Gastroesophageal sphincter (tissue), 4 donors: ENCODE data around the gene AKT3. TPM values are rescaled to one million over a fixed set of nuclear protein-coding genes. Genes with fewer than 3 reads are reported as not detected.

ENCODE experiments used
- ATAC-seq: fragments of 150-250 bp; one replicate; pipeline ENCODE4 v1.9.1; 2016; ENCODE audit warnings: mild to moderate bottlenecking, moderate library complexity
- H3K27ac ChIP-seq, 4 donors: fragments of 200-600 bp; sonication (generic) in 3 of 4; 1 replicate in 3 of 4; 2 replicates in 1 of 4; pipeline ENCODE4 v1.5.1; 2016 to 2019
- H3K27me3 ChIP-seq: fragments of 200-600 bp; sonication (generic); one replicate; pipeline ENCODE4 v1.5.1; 2019
- H3K36me3 ChIP-seq, 2 donors: fragments of 200-600 bp; sonication (generic); one replicate each; pipeline ENCODE4 v1.5.1; 2019; ENCODE audit warnings: control low read depth in 1 of 2
- H3K4me1 ChIP-seq, 3 donors: fragments of 200-600 bp; sonication (generic); 1 replicate in 2 of 3; 2 replicates in 1 of 3; pipeline ENCODE4 v1.5.1; 2016 to 2019; ENCODE audit warnings: control low read depth in 2 of 3
- H3K4me3 ChIP-seq, 2 donors: fragments of 200-600 bp; sonication (generic); one replicate each; pipeline ENCODE4 v1.5.1; 2019; ENCODE audit warnings: mild to moderate bottlenecking in 1 of 2, moderate library complexity in 1 of 2
- H3K9me3 ChIP-seq, 3 donors: fragments of 200-600 bp; sonication (generic); one replicate each; pipeline ENCODE4 v1.5.1; 2017 to 2019; ENCODE audit warnings: control low read depth in 2 of 3
- EP300 ChIP-seq: sonication (generic); formaldehyde crosslinking; IDR thresholded peaks from one replicate; pipeline ENCODE4 v1.6.1; 2017; ENCODE audit warnings: antibody characterized with exemption, mild to moderate bottlenecking
- POLR2A ChIP-seq, 2 donors: fragments of 450-650 bp; IDR thresholded peaks; one replicate each; pipeline ENCODE4 v1.6.1; 2017; ENCODE audit warnings: antibody characterized with exemption in 2 of 2, mild to moderate bottlenecking in 2 of 2, moderate library complexity in 1 of 2
- POLR2AphosphoS5 ChIP-seq: sonication (generic); formaldehyde crosslinking; IDR thresholded peaks from one replicate; pipeline ENCODE4 v1.6.1; 2017; ENCODE audit warnings: antibody characterized with exemption
- WGBS, 2 donors: methylation state at CpG; one replicate each; pipeline ENCODE4 v1.1.5; 2018; ENCODE audit warnings: low coverage in 1 of 2; 5-methylcytosine and 5-hydroxymethylcytosine counted together
- total RNA-seq, 4 donors: library from RNA; depleted of rRNA; stranded (reverse); fragments of >200 nt; gene quantifications; one replicate each; pipeline ENCODE4 v1.1.0, GENCODE V29; 2016
- TF ChIP-seq, protein P1 (sequence below), 4 experiments: fragments of 200-600 bp in 2 of 4; fragments of 450-650 bp in 2 of 4; sonication (generic) in 1 of 4; IDR thresholded peaks; one replicate each; pipeline ENCODE4 v1.5.1; 2017 to 2019; ENCODE audit warnings: antibody characterized with exemption in 4 of 4, mild to moderate bottlenecking in 2 of 4, moderate library complexity in 2 of 4

Gene AKT3
- total RNA-seq, 4 donors from 2014 or later: 72.8 to 102 (median 89.3) TPM

DNA sequence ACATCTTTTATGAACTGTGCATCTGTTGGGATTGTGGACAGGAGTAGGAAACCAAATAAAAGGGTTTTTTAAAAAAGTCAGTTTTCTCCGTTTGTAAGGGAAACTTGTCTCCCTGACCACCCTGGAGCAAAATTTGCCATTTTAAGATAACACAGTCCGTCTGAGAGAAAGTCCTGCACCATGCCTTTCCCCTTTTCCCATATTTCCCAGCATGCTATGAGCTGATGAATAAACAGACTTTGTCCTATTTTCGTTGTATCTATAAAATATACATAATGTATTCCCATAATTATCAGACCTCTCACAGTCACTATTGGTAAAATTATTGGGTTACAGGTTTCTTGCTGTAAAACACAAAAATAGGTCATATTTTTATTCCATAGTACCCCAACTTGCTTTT is 1.7 kb upstream of the AKT3 start:
- no peak overlapping the region for H3K4me3 ChIP-seq
- 19 to 27% methylated on average over 3 of the region's 3 CpGs for WGBS, 2 donors
- H3K27me3 ChIP-seq: no peaks in the 10 kb centered on the region
- no peaks in the 10 kb centered on the region for H3K36me3 ChIP-seq
- TF ChIP-seq EP300: no peak
- TF ChIP-seq POLR2AphosphoS5: no peak
- TF ChIP-seq, protein P1, sequence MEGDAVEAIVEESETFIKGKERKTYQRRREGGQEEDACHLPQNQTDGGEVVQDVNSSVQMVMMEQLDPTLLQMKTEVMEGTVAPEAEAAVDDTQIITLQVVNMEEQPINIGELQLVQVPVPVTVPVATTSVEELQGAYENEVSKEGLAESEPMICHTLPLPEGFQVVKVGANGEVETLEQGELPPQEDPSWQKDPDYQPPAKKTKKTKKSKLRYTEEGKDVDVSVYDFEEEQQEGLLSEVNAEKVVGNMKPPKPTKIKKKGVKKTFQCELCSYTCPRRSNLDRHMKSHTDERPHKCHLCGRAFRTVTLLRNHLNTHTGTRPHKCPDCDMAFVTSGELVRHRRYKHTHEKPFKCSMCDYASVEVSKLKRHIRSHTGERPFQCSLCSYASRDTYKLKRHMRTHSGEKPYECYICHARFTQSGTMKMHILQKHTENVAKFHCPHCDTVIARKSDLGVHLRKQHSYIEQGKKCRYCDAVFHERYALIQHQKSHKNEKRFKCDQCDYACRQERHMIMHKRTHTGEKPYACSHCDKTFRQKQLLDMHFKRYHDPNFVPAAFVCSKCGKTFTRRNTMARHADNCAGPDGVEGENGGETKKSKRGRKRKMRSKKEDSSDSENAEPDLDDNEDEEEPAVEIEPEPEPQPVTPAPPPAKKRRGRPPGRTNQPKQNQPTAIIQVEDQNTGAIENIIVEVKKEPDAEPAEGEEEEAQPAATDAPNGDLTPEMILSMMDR (IDR thresholded peaks at IDR 0.05): no peak
- no peak for TF ChIP-seq POLR2A (IDR thresholded peaks at IDR 0.05)
- no peak overlapping the region for H3K27ac ChIP-seq
- ATAC-seq: no peak
- peaks cover 0 to 35% (median 0%) of the 10 kb centered on the region in 3 donors for H3K4me1 ChIP-seq
- no peaks in the 10 kb centered on the region for H3K9me3 ChIP-seq

DNA sequence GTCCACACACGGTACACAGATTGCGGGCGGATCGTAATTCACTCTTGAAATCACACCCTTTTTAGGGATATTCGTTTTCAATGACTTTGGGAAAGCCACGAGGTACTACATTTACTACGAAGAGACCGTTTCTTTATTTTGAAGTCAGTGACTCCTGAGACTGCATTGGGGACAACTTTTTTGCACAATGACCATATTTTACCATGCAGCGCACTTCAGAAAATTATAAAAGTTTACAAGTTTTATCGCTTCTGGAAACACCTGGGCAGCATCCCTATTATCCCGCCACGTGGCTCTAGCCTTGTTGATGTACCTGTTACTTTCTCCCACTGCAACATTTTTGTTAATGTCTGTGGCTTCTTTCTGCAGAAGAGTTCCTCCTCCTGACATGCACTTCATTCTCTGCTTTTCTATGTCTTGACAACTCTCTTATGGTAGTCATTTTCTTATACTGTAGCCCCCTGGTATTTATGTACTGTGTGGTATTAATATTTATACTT is 1.3 kb upstream of the AKT3 start:
- H3K27me3 ChIP-seq: no peaks in the 10 kb centered on the region
- H3K4me3 ChIP-seq: peak overlapping the region; percentile 92 to 100
- no peak for ATAC-seq
- H3K9me3 ChIP-seq: no peaks in the 10 kb centered on the region
- H3K4me1 ChIP-seq: peaks cover 0 to 40% (median 0%) of the 10 kb centered on the region in 3 donors
- 0 to 1% methylated on average over 7 to 12 of the region's 12 CpGs for WGBS, 2 donors
- no peaks in the 10 kb centered on the region for H3K36me3 ChIP-seq
- peak overlapping the region; percentile 94 to 99 (median 96) for H3K27ac ChIP-seq
- TF ChIP-seq POLR2A (IDR thresholded peaks at IDR 0.05): no peak
- TF ChIP-seq, protein P1 (IDR thresholded peaks at IDR 0.05): no peak
- no peak for TF ChIP-seq EP300
- TF ChIP-seq POLR2AphosphoS5: no peak

DNA sequence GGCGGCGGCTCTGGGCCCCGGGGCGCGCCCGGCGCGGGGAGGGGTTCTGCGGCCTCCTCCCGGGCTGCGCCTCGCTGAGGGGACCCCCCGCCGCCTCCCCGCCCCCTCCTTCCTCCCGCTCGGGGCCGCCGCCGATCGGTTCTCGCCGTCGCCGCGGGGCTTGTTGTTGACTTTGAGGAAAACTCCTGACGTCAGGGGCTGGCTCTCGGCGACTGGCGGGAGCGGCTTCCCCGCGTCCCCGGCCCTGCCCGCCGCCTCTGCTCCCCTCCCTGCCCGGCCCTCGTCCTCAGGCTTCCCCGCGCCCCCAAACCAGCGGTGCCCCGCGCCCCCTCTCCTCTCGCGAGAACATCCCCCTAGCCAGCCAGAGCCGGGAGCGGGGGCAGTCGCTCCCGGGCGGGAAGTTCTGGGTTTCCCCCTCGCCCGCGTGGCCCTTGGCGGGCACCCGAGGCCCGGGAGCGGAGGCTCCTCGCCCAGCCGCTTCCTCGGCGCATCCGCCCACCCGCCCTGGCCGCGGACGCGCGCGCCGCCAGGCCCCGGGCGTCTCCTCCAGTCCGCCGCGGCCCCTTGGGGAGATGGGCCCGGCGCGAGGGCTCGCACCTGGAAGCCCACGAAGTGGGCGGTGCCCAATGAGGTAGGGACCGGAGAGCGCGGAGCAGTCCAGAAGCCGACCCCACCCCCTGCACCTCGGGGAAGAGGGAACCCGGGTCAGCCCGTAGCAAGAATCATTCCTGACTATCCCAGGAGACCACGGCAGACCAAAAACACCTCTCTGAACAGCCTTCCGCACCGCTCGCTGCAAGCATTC is 611 bp upstream of the AKT3 start:
- no peaks in the 10 kb centered on the region for H3K9me3 ChIP-seq
- peaks cover 0 to 46% (median 0%) of the 10 kb centered on the region in 3 donors for H3K4me1 ChIP-seq
- 0% methylated on average over 4 of the region's 92 CpGs; no CpG with 5 or more reads in 1 of the 2 donors for WGBS, 2 donors
- peak; percentile 82 for ATAC-seq
- H3K27me3 ChIP-seq: no peaks in the 10 kb centered on the region
- peak overlapping the region; percentile 92 to 100 for H3K4me3 ChIP-seq
- TF ChIP-seq POLR2AphosphoS5 (peak; percentile 14), POLR2A (IDR thresholded peaks at IDR 0.05) (peak; percentile 34 to 42)
- TF ChIP-seq, protein P1 (IDR thresholded peaks at IDR 0.05): no peak
- peak overlapping the region; percentile 94 to 99 (median 96) for H3K27ac ChIP-seq
- H3K36me3 ChIP-seq: no peaks in the 10 kb centered on the region

DNA sequence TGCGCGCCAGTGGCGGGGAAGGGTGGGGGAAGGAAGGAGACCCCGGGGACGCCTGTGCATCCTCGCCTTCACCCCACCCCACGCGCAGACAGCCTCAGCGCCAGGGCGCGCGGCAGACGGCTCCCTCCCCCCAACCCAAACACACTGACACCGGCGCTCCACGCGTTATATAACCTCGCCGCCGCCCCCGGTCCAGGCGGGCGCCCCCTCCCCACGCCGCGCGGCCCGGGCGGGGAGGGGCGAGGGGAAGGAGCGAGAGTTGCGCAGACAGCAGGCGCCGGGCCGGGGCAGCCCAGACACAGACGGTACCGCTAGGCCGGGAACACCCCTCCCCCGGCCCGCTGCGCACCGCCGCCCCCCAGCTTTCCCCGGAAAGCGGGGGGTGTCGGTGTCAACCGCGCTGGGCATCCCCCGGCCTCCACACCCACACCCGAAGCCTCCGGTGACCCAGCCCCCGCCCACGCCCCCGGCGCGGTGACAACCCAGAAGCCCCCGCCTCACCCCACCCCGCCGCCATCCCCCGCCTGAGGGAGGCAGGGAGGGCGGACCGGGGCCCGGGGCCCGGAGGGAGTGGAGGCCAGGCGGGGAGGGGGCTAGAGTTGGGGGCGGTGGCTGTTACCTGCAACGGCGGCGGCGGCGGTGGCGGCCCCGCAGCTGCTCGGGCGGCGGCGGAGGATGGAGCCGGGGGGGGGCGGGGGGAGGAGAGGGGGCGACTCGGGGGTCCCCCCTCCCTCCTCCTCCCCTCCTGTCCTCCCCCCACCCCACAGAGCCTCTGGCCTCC is 432 bp downstream of the AKT3 start:
- H3K27ac ChIP-seq: peak overlapping the region; percentile 94 to 99 (median 96)
- peak; percentile 44 for ATAC-seq
- H3K4me1 ChIP-seq: peaks cover 0 to 54% (median 0%) of the 10 kb centered on the region in 3 donors
- TF ChIP-seq EP300 (no peak), POLR2AphosphoS5 (no peak), POLR2A (IDR thresholded peaks at IDR 0.05) (no peak)
- TF ChIP-seq, protein P1 (IDR thresholded peaks at IDR 0.05): no peak
- H3K9me3 ChIP-seq: no peaks in the 10 kb centered on the region
- H3K4me3 ChIP-seq: peak overlapping the region; percentile 92 to 100
- no peaks in the 10 kb centered on the region for H3K36me3 ChIP-seq
- 0% methylated on average over 3 of the region's 81 CpGs; no CpG with 5 or more reads in 1 of the 2 donors for WGBS, 2 donors
- H3K27me3 ChIP-seq: no peaks in the 10 kb centered on the region
